ENCODE measurements around the gene ADCK1.
"Not testable (repeated sequence)": the region's sequence is repeated elsewhere in the genome, so short reads cannot be mapped to it uniquely, and the experiment has no call there.

ADCK1 gene

DNA sequence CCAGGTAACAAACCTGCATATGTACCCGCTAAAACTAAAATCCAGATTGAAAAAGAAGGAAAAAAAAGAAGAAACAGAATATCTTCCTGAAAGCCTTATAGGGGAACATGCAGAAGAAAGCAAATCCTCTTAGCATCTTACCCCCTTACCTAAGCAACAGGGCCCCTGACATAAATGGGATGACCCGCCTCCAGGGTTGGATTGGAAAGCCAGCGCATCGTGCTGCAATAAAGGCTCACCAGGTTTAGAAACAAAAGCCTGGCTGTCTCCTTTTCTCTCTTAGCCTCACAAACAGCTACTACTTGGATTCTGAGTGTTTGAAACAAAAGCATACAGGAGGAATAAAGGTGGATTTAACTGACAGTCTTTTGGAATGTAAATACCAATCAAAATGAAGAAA is 13.8 kb upstream of the ADCK1 start:
- Histone ChIP-seq H3K4me2 (ENCODE audit: low read depth, low read length, poor library complexity, severe bottlenecking) (no peak overlapping the region), H3K9ac (ENCODE audit: low read length) (no peak overlapping the region), H3K4me3 (ENCODE audit: insufficient read depth, low read length, poor library complexity, severe bottlenecking) (no peak overlapping the region), H3K27ac (ENCODE audit: low read depth, low read length) (no peak overlapping the region), H4K20me1 (ENCODE audit: low read depth, low read length) (no peaks in the 10 kb centered on the region), H3F3A (ENCODE audit: insufficient read depth) (no peaks in the 10 kb centered on the region), H2AFZ (ENCODE audit: low read depth, low read length, severe bottlenecking) (no peak overlapping the region), H3K9me2 (replicated peaks; ENCODE audit: insufficient read depth, low read length) (no peaks in the 10 kb centered on the region), H3K9me3 (ENCODE audit: insufficient read depth, low read length) (no peaks in the 10 kb centered on the region), H3K79me2 (ENCODE audit: insufficient read depth, low read length) (no peaks in the 10 kb centered on the region), H3K27me3 (ENCODE audit: low read length) (no peaks in the 10 kb centered on the region), H3K36me3 (ENCODE audit: low read length) (no peaks in the 10 kb centered on the region)
- TF ChIP-seq, protein P1, sequence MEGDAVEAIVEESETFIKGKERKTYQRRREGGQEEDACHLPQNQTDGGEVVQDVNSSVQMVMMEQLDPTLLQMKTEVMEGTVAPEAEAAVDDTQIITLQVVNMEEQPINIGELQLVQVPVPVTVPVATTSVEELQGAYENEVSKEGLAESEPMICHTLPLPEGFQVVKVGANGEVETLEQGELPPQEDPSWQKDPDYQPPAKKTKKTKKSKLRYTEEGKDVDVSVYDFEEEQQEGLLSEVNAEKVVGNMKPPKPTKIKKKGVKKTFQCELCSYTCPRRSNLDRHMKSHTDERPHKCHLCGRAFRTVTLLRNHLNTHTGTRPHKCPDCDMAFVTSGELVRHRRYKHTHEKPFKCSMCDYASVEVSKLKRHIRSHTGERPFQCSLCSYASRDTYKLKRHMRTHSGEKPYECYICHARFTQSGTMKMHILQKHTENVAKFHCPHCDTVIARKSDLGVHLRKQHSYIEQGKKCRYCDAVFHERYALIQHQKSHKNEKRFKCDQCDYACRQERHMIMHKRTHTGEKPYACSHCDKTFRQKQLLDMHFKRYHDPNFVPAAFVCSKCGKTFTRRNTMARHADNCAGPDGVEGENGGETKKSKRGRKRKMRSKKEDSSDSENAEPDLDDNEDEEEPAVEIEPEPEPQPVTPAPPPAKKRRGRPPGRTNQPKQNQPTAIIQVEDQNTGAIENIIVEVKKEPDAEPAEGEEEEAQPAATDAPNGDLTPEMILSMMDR (IDR thresholded peaks at IDR 0.05; ENCODE audit: insufficient read depth, low read length, poor library complexity, severe bottlenecking): no peak
- no peak for TF ChIP-seq EZH2phosphoT487 (conservative IDR thresholded peaks at IDR 0.05; ENCODE audit: low read length)

DNA sequence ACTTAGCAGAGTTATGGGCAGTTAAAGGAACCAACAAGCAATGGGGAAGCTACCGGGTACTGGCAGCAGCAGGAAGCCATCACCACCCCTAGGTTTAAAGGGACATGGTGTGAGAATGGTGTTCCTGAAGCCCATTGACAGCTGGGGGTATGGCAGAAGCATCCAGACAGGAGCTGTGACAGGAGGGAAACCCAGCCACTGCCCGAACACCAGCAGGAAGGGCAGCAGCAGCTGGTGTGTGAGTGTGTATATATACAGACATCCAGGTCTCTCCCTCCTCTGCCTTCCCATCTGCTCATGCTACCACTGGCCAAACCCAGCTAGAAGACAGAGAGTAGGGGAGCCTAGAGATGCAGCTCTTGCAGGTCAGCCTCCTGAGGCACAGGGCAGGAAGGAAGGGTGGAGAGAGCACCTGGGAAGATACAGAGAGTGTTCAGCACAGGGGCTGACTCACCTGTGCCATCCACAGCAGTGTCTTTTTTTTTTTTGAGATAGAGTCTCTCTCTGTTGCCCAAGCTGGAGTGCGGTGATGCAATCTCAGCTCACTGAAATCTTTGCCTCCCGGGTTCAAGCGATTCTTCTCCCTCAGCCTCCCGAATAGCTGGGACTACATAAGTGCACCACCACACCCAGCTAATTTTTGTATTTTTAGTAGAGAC is 9.2 kb upstream of the ADCK1 start:
- Histone ChIP-seq H3K9me3 (ENCODE audit: insufficient read depth, low read length) (no peaks in the 10 kb centered on the region), H3K4me2 (ENCODE audit: low read depth, low read length, poor library complexity, severe bottlenecking) (no peak overlapping the region), H3K9me2 (replicated peaks; ENCODE audit: insufficient read depth, low read length) (no peaks in the 10 kb centered on the region), H3K9ac (ENCODE audit: low read length) (no peak overlapping the region), H3K36me3 (ENCODE audit: low read length) (no peaks in the 10 kb centered on the region), H3K79me2 (ENCODE audit: insufficient read depth, low read length) (no peaks in the 10 kb centered on the region), H3K27me3 (ENCODE audit: low read length) (no peaks in the 10 kb centered on the region), H2AFZ (ENCODE audit: low read depth, low read length, severe bottlenecking) (no peak overlapping the region), H3F3A (ENCODE audit: insufficient read depth) (no peaks in the 10 kb centered on the region), H4K20me1 (ENCODE audit: low read depth, low read length) (no peaks in the 10 kb centered on the region), H3K27ac (ENCODE audit: low read depth, low read length) (no peak overlapping the region), H3K4me3 (ENCODE audit: insufficient read depth, low read length, poor library complexity, severe bottlenecking) (no peak overlapping the region)
- TF ChIP-seq, protein P1 (IDR thresholded peaks at IDR 0.05; ENCODE audit: insufficient read depth, low read length, poor library complexity, severe bottlenecking): no peak
- no peak for TF ChIP-seq EZH2phosphoT487 (conservative IDR thresholded peaks at IDR 0.05; ENCODE audit: low read length)

DNA sequence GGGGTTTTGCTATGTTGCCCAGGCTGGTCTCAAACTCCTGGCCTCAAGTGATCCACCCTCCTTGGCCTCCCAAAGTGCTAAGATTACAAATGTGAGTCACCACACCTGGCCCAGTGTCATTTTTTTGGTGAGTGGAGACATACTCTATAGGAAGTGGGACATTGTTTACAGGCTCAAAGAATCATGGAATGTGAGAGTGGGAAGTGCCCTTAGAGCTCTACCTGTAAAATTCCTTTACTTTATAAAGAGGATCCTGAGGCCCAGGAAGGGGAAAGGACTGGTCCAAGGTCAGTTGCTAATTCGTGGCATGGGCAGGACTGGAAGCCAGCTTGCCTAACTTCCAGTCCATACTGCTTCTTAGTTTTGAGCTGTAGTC is 8.7 kb upstream of the ADCK1 start:
- H3K27me3 ChIP-seq (ENCODE audit: low read length): no peaks in the 10 kb centered on the region
- no peak overlapping the region for H3K4me3 ChIP-seq (ENCODE audit: insufficient read depth, low read length, poor library complexity, severe bottlenecking)
- no peaks in the 10 kb centered on the region for H3K9me3 ChIP-seq (ENCODE audit: insufficient read depth, low read length)
- no peak overlapping the region for H3K9ac ChIP-seq (ENCODE audit: low read length)
- H4K20me1 ChIP-seq (ENCODE audit: low read depth, low read length): no peaks in the 10 kb centered on the region
- no peaks in the 10 kb centered on the region for H3K79me2 ChIP-seq (ENCODE audit: insufficient read depth, low read length)
- no peaks in the 10 kb centered on the region for H3F3A ChIP-seq (ENCODE audit: insufficient read depth)
- no peaks in the 10 kb centered on the region for H3K36me3 ChIP-seq (ENCODE audit: low read length)
- no peak overlapping the region for H3K4me2 ChIP-seq (ENCODE audit: low read depth, low read length, poor library complexity, severe bottlenecking)
- TF ChIP-seq EZH2phosphoT487 (conservative IDR thresholded peaks at IDR 0.05; ENCODE audit: low read length): no peak
- TF ChIP-seq, protein P1 (IDR thresholded peaks at IDR 0.05; ENCODE audit: insufficient read depth, low read length, poor library complexity, severe bottlenecking): no peak
- H2AFZ ChIP-seq (ENCODE audit: low read depth, low read length, severe bottlenecking): no peak overlapping the region
- H3K27ac ChIP-seq (ENCODE audit: low read depth, low read length): no peak overlapping the region
- H3K9me2 ChIP-seq (replicated peaks; ENCODE audit: insufficient read depth, low read length): no peaks in the 10 kb centered on the region

DNA sequence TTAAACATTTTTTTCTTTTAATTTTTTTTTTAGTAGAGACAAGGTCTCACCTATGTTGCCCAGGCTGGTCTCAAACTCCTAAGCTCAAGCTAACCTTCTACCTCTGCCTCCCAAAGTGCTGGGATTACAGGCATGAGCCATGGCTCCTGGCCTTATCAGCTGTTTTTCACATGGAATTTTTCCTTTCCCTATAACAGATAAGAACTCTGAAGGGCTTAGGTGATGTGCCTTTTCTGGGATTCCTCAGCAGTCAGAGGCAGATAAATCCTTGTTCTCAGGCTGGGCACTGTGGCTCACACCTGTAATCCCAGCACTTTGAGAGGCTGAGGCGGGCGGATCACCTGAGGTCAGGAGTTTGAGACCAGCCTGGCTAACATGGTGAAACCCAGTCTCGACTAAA is 6.7 kb upstream of the ADCK1 start:
- H3K9ac ChIP-seq (ENCODE audit: low read length); H4K20me1 ChIP-seq (ENCODE audit: low read depth, low read length); H3K27me3 ChIP-seq (ENCODE audit: low read length); H3K27ac ChIP-seq (ENCODE audit: low read depth, low read length); H2AFZ ChIP-seq (ENCODE audit: low read depth, low read length, severe bottlenecking); H3K79me2 ChIP-seq (ENCODE audit: insufficient read depth, low read length); H3K36me3 ChIP-seq (ENCODE audit: low read length); H3F3A ChIP-seq (ENCODE audit: insufficient read depth); H3K4me2 ChIP-seq (ENCODE audit: low read depth, low read length, poor library complexity, severe bottlenecking); H3K9me2 ChIP-seq (replicated peaks; ENCODE audit: insufficient read depth, low read length); H3K4me3 ChIP-seq (ENCODE audit: insufficient read depth, low read length, poor library complexity, severe bottlenecking); H3K9me3 ChIP-seq (ENCODE audit: insufficient read depth, low read length): not testable (repeated sequence)
